Activated CD8-positive, alpha-beta memory T cell treated with anti-CD3 and anti-CD28 coated beads, Interleukin-2, amount 10 ng/mL, durations not matched to agents 7 days and 5 days (primary cell): ENCODE measurements around the gene STAM. TPM values are rescaled to one million over a fixed set of nuclear protein-coding genes. Genes with fewer than 3 reads are reported as not detected.
"Not testable (repeated sequence)": the region's sequence is repeated elsewhere in the genome, so short reads cannot be mapped to it uniquely, and the experiment has no call there.

Experiments
- ATAC-seq: fragments of 150-1000 bp; cut with Tn5 transposase; one replicate; pipeline ENCODE4 v1.10.0; 2021; ENCODE audit warnings: moderate library complexity
- CTCF ChIA-PET: fragments of 350-600 bp; sonication (Branson Sonifier 250); formaldehyde crosslinking; loops from one replicate; lab custom pipeline; 2021; ENCODE audit warnings: antibody characterized with exemption; lab: Charles Lee
- DNase-seq: peaks from one replicate; pipeline ENCODE4 v3.0.0-alpha.2; 2020
- H3K27ac Mint-ChIP-seq: one replicate; pipeline ENCODE4 v1.8.0; 2021; ENCODE audit warnings: mild to moderate bottlenecking, mixed read lengths
- H3K27me3 Mint-ChIP-seq: one replicate; pipeline ENCODE4 v1.8.0; 2021; ENCODE audit warnings: mixed read lengths
- H3K36me3 Mint-ChIP-seq: one replicate; pipeline ENCODE4 v1.8.0; 2021; ENCODE audit warnings: mild to moderate bottlenecking, mixed read lengths
- H3K4me1 Mint-ChIP-seq: one replicate; pipeline ENCODE4 v1.8.0; 2021; ENCODE audit warnings: mixed read lengths
- H3K4me3 Mint-ChIP-seq: one replicate; pipeline ENCODE4 v1.8.0; 2021; ENCODE audit warnings: mild to moderate bottlenecking, moderate library complexity, mixed read lengths
- H3K9me3 Mint-ChIP-seq: one replicate; pipeline ENCODE4 v1.8.0; 2022; ENCODE audit warnings: low read depth, mixed read lengths
- total RNA-seq, 2 experiments: library from RNA; stranded (reverse); gene quantifications; one replicate each; pipeline ENCODE4 v1.2.3, GENCODE V29; 2021

STAM gene
- total RNA-seq, 2 experiments from 2014 or later, result 27.4 to 47.2 TPM

DNA sequence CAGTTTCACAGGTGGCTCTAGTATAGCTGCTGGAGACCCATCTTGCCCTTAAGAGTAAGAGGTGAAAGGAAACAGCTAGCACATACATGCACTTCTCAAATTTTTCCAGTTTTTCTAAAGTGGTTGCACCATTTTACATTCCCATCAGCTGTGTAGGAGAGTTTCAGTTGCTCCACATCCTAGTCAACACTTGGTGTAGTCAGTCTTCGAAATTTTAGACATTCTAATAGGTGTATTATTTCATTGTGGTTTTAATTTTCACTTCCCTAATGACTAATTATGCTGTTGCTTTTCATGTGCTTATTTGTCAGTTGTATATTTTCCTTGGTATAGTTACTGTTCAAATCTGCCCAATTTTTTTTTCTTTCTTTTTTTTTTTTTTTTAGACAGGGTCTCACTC lies 17.3 kb upstream of the STAM start:
- H3K4me3 Mint-ChIP-seq, result no peak overlapping the region
- DNase-seq (no peak), ATAC-seq (no peak)
- H3K9me3 Mint-ChIP-seq, result no peaks in the 10 kb centered on the region
- no peak overlapping the region for H3K27ac Mint-ChIP-seq
- H3K36me3 Mint-ChIP-seq, result no peaks in the 10 kb centered on the region
- CTCF ChIA-PET, result no interaction called here
- H3K4me1 Mint-ChIP-seq, result no peaks in the 10 kb centered on the region
- peaks cover 27% of the 10 kb centered on the region for H3K27me3 Mint-ChIP-seq

DNA sequence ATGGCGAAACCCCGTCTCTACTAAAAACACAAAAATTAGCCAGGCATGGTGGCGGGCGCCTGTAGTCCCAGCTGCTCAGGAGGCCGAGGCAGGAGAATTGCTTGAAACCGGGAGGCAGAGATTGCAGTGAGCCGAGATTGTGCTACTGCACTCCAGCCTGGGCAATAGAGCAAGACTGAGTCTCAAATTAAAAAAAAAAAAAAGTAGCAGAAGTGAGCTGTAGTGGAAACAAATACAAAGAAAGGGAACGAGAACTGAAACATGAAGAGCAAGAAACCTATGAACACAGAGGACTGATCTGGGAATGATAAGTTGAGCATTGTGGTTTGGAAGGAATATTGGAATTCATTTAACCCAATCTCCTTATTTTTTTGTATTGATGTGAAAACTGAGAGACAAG lies 11.4 kb upstream of the STAM start:
- DNase-seq, H3K36me3 Mint-ChIP-seq, CTCF ChIA-PET, ATAC-seq, H3K27ac Mint-ChIP-seq, H3K4me1 Mint-ChIP-seq, H3K4me3 Mint-ChIP-seq, H3K9me3 Mint-ChIP-seq: not testable (repeated sequence)
- H3K27me3 Mint-ChIP-seq, result peaks cover 11% of the 10 kb centered on the region

DNA sequence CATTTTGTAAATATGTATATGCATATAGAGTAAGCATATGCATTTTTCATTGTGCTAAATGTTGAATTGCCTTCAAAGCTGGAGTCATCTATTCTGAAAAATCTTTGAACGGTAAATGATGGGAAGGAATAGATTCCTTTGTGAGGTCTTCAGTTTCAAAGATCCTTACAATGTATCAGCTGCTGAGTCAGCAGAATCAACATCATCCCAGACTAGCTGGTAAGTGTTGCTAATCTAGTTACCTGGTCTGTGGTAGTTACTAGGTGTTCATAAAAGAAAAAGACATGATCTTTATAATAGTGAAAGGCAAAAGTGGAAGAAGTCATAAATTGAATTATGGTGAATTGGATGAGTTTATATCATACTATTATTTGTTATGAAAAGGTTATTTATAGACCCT lies 10.6 kb upstream of the STAM start:
- DNase-seq (no peak), ATAC-seq (no peak)
- no peaks in the 10 kb centered on the region for H3K9me3 Mint-ChIP-seq
- CTCF ChIA-PET, result no interaction called here
- H3K27me3 Mint-ChIP-seq, result peaks cover 9% of the 10 kb centered on the region
- H3K27ac Mint-ChIP-seq, result no peak overlapping the region
- no peak overlapping the region for H3K4me3 Mint-ChIP-seq
- no peaks in the 10 kb centered on the region for H3K4me1 Mint-ChIP-seq
- no peaks in the 10 kb centered on the region for H3K36me3 Mint-ChIP-seq

DNA sequence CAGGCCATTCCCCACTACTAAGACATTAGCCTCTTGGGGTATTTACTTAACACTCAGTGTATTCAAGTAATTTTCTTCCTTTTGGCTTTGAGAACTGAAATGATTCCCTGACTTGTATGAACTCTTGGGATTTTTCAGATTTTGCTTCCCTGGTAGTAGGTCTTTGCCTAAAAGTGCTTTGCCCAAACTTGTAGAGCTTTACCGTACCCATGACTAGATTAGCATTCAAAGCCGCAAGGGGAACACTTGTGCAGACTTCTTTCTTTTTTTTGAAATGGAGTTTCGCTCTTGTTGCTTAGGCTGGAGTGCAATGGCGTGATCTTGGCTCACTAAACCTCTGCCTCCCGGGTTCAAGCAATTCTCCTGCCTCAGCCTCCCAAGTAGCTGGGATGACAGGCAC lies 6.1 kb upstream of the STAM start:
- CTCF ChIA-PET, result interaction anchor here (1.0 kb wide), 1 partner anchor 9 kb away, joined by 3 read pairs; no protein-coding TSS in a partner anchor
- Mint-ChIP-seq H3K27ac (no peak overlapping the region), H3K4me3 (no peak overlapping the region), H3K9me3 (no peaks in the 10 kb centered on the region), H3K27me3 (peaks cover 7% of the 10 kb centered on the region), H3K36me3 (peaks cover 1% of the 10 kb centered on the region), H3K4me1 (peaks cover 13% of the 10 kb centered on the region)
- DNase-seq (no peak), ATAC-seq (no peak)

DNA sequence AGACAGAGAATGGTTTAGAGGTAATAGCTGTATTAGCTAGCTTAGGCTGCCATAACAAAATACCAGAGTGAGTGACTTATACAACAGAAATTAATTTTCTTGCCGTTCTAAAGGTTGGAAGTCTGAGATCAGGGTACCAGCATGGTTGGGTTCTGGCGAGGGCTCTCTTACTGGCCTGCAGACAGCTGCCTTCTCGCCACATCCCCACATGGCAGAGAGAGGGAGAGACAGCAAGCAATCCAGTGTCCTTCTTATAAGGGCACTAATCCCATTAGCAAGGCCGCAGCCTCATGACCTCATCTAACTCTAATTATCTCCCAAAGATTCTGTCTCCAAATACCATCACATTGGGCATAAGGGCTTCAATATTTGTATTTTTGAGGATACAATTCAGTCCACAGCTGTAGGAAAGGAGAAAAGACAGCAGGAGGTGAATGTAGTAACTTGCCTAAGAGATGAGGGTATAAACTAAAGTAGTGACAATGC lies 3.6 kb upstream of the STAM start:
- CTCF ChIA-PET, result interaction anchor here (0.8 kb wide), 1 partner anchor 23 kb away, joined by 4 read pairs; the partner anchor contains the start of gene HACD1
- DNase-seq, result no peak
- H3K36me3 Mint-ChIP-seq, result peaks cover 2% of the 10 kb centered on the region
- no peaks in the 10 kb centered on the region for H3K9me3 Mint-ChIP-seq
- peaks cover 24% of the 10 kb centered on the region for H3K4me1 Mint-ChIP-seq
- H3K27me3 Mint-ChIP-seq, result no peaks in the 10 kb centered on the region
- no peak overlapping the region for H3K4me3 Mint-ChIP-seq
- H3K27ac Mint-ChIP-seq, result no peak overlapping the region
- no peak for ATAC-seq

DNA sequence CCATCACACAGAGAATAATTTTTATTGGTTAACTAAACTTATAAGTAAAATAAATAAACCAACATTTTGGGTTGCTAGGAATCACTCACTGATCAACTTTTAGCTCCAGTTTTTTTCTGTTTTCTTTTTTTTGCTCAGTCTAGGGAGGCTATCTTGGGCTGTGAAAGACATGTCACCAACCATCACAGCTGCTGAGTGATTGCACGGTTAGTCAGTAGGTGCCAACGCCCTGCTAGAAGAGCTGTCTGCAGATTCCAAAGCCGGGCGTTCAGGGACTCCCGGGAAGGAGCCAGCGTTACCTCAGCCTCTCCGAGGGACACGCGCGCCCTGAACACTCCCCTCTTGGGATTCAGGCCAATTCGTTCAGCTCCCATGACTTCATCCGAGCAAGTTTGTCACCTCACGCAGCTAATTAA lies 604 bp upstream of the STAM start:
- Mint-ChIP-seq H3K36me3 (peaks cover 27% of the 10 kb centered on the region), H3K27ac (peak overlapping the region; percentile 98), H3K4me1 (peaks cover 52% of the 10 kb centered on the region), H3K4me3 (peak overlapping the region; percentile 93), H3K27me3 (no peaks in the 10 kb centered on the region), H3K9me3 (peaks cover 3% of the 10 kb centered on the region)
- CTCF ChIA-PET, result interaction anchor here (0.8 to 2.1 kb wide), 10 partner anchors 9 to 234 kb away, joined by 3 to 8 read pairs (median 3); no protein-coding TSS in a partner anchor
- ATAC-seq (peak; percentile 16), DNase-seq (no peak)

DNA sequence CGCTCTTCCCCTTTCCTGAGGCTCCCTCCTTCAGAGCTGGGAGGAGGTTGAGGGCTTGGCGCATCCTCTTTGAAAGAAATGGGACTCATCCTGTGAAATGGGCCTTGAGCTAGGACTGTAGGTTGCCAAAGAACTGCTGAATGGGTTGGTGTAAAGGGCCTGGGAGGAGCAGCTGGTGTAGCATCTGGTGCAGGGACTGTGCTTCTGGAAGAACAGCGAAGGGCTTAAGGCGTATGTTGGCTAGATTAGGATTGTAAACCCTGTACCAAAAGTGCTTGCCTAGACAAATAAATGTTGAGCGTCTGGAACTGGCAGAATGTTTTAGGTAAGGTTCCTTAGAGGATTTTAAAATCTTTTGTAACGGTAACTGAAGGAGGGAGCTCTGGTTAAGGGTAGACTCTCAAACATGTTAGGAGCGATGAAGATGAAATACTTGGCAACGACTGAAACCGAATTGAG lies 563 bp downstream of the STAM start:
- Mint-ChIP-seq H3K4me3 (peak overlapping the region; percentile 93), H3K27me3 (no peaks in the 10 kb centered on the region), H3K9me3 (peaks cover 3% of the 10 kb centered on the region), H3K27ac (peak overlapping the region; percentile 98), H3K4me1 (peaks cover 62% of the 10 kb centered on the region), H3K36me3 (peaks cover 38% of the 10 kb centered on the region)
- CTCF ChIA-PET, result interaction anchor here (0.8 to 2.1 kb wide), 11 partner anchors 10 to 827 kb away, joined by 3 to 9 read pairs (median 3); partner anchors contain the start of genes HACD1 and RSU1
- ATAC-seq, result peak; percentile 25
- DNase-seq, result no peak

DNA sequence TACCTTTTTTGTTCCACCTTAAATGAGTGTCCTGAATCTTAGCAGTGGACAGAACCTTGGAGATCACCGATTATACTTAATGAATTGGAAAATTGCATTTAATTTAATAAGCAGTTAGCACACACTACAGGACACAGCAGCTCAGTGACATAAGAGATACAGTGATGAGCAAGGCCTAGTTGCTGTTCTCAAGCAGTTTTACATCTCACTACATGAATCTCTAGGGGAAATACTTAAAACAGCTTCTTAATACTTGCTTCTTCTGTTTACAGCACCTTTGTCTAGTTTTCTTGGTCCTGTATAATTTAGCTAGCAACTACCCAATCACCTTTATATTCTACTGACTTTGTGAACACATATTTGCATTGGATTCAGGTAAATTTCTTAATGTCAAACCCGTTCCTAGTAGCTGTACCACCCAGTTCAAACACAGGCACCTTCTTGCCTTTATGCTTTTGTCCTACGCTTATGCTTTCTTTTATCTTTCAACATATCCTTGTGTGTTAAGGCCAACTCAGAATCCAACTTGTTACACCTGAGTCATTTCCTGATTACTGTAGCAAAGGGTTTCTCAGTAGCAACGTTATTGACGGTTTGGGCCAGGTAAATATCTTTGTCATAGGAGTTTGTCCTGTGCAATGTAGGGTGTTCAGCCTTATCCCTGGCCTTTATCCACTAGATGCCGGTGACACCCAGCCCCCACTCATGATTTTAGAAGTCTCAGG lies 1.8 kb downstream of the STAM start:
- Mint-ChIP-seq H3K4me3 (peak overlapping the region; percentile 93), H3K9me3 (peaks cover 3% of the 10 kb centered on the region), H3K27ac (peak overlapping the region; percentile 98), H3K27me3 (no peaks in the 10 kb centered on the region), H3K4me1 (peaks cover 72% of the 10 kb centered on the region), H3K36me3 (peaks cover 47% of the 10 kb centered on the region)
- ATAC-seq, result peak; percentile 45
- CTCF ChIA-PET, result interaction anchor here (0.7 to 2.1 kb wide), 3 partner anchors 28 to 828 kb away, joined by 3 to 9 read pairs (median 3); partner anchors contain the start of gene RSU1
- DNase-seq, result peak; percentile 42

DNA sequence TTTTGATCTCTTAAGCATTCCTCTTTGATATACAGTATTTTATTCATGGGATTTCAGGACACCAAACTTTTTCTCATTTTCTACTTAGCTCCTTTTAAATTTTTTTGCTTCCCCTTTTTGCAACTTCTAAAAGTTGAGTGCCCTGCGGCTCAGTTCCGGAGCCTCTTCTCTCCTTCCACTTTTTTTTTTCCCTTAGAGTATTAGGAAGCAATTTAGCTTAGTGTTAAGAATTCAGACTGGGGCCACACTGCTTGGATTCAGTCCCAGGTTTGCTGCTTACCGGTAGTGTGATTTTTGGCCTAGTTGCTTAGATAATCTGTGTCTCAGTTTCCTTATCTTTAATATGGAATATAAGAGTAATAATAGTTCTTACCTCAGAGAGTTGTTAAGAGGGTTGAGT lies 3.4 kb downstream of the STAM start:
- ATAC-seq (no peak), DNase-seq (no peak)
- Mint-ChIP-seq H3K27me3 (no peaks in the 10 kb centered on the region), H3K27ac (peak overlapping the region; percentile 76), H3K9me3 (peaks cover 9% of the 10 kb centered on the region), H3K4me1 (peaks cover 74% of the 10 kb centered on the region), H3K4me3 (no peak overlapping the region), H3K36me3 (peaks cover 61% of the 10 kb centered on the region)
- CTCF ChIA-PET, result interaction anchor here (0.9 to 1.7 kb wide), 7 partner anchors 10 to 96 kb away, joined by 3 to 6 read pairs (median 4); partner anchors contain the start of gene HACD1

DNA sequence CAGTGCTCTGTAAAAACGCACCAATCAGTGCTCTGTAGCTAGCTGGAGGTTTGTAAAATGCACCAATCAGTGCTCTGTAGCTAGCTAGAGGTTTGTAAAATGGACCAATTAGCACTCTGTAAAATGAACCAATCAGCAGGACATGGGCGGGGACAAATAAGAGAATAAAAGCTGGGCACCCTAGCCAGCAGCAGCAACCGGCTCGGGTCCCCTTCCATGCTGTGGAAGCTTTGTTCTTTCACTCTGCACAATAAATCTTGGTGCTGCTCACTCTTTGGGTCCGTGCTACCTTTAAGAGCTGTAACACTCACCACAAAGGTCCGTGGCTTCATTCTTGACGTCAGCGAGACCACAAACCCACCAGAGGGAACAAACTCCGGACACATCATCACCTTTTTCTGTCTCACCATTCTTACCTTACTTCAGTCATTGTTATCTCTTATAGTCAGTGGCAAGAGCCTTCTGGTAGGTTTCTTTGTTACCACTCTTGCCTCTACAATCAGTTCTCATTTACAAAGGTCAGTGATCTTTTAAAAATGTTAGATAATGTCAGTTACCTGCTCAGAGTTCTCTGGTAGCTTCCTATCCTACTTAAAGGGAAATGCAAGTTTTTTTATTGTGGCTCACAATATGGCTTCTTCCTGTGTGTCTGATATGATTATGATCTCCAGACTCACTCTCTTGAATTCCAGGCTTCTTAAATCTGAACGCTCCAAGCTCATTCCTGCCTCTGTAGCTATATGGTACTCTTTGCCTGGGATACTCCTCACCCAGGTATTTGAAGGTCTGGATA lies 4.5 kb downstream of the STAM start:
- Mint-ChIP-seq H3K27me3 (no peaks in the 10 kb centered on the region), H3K9me3 (peaks cover 11% of the 10 kb centered on the region), H3K36me3 (peaks cover 71% of the 10 kb centered on the region), H3K27ac (peak overlapping the region; percentile 95), H3K4me1 (peaks cover 65% of the 10 kb centered on the region), H3K4me3 (peak overlapping the region; percentile 72)
- DNase-seq (peak; percentile 89), ATAC-seq (peak; percentile 20)
- CTCF ChIA-PET, result interaction anchor here (1.0 to 1.7 kb wide), 5 partner anchors 14 to 88 kb away, joined by 3 to 6 read pairs (median 4); partner anchors contain the start of gene HACD1

DNA sequence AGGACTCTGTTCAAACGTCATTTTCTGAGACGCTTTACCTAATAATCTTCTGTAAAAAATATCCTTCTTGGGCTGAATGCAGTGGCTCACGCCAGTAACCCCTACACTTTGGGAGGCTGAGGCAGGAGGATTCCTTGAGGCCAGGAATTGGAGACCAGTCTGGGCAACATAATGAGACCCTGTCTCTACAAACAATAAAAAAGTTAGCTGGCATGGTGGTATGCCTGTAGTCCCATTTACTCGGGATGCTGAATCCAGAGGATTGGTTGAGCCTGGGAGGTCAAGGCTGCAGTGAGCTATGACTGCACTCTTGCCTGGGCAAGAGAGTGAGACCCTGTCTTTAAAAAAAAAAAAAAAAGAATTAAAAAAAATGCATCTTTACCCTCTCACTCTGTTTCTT lies 5.1 kb downstream of the STAM start:
- H3K27ac Mint-ChIP-seq, result peak overlapping the region; percentile 95
- no peak for ATAC-seq
- peaks cover 16% of the 10 kb centered on the region for H3K9me3 Mint-ChIP-seq
- H3K4me3 Mint-ChIP-seq, result peak overlapping the region; percentile 72
- H3K4me1 Mint-ChIP-seq, result peaks cover 68% of the 10 kb centered on the region
- H3K27me3 Mint-ChIP-seq, result no peaks in the 10 kb centered on the region
- CTCF ChIA-PET, result interaction anchor here (0.7 kb wide), 1 partner anchor 142 kb away, joined by 3 read pairs; no protein-coding TSS in a partner anchor
- DNase-seq, result no peak
- peaks cover 77% of the 10 kb centered on the region for H3K36me3 Mint-ChIP-seq

DNA sequence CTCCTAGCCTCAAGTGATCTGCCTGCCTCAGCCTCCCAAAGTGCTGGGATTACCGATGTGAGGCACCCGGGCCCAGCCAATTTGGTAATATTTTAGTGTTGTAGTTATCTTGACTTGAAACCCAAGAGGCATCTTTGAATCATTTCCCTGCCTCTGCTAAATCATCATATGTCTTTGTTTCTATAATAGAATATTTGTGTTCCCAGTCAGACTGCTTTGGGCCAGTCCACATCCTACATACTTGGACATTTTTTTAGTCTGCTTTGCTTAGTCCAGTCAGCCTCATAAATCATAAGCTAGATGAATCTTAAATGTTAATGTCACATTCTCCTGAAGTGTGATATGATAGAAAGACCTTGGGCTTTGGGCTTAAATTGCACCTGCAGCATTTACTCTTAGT lies 5.9 kb downstream of the STAM start:
- H3K9me3 Mint-ChIP-seq, result peaks cover 16% of the 10 kb centered on the region
- ATAC-seq, result no peak
- H3K4me3 Mint-ChIP-seq, result no peak overlapping the region
- no peaks in the 10 kb centered on the region for H3K27me3 Mint-ChIP-seq
- H3K27ac Mint-ChIP-seq, result no peak overlapping the region
- no peak for DNase-seq
- peaks cover 68% of the 10 kb centered on the region for H3K4me1 Mint-ChIP-seq
- CTCF ChIA-PET, result interaction anchor here (0.7 to 1.6 kb wide), 2 partner anchors 18 to 143 kb away, joined by 3 read pairs; no protein-coding TSS in a partner anchor
- H3K36me3 Mint-ChIP-seq, result peaks cover 82% of the 10 kb centered on the region

DNA sequence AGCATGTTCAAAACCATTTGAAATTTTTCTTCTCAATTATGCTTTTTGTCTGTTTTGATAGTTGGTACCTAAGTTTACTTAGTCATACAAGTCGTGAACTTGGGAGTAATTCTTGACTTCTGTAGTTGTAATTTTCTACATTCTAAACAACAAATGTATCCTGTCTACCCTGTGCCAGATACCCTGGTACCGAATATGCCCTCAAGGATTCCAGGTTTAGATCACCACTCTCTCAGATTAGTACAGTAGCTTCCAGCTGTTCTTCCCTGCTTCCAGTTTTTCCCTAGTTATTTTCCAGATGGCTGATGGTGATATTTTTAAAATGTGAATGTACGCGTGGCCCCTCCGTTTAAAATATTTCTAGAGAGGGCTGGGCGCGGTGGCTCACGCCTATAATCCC lies 6.5 kb downstream of the STAM start:
- Mint-ChIP-seq H3K9me3 (peaks cover 18% of the 10 kb centered on the region), H3K27me3 (no peaks in the 10 kb centered on the region), H3K27ac (no peak overlapping the region), H3K4me3 (no peak overlapping the region), H3K36me3 (peaks cover 85% of the 10 kb centered on the region), H3K4me1 (peaks cover 69% of the 10 kb centered on the region)
- DNase-seq, result no peak
- no peak for ATAC-seq
- CTCF ChIA-PET, result interaction anchor here (1.6 kb wide), 1 partner anchor 17 kb away, joined by 3 read pairs; no protein-coding TSS in a partner anchor
